Erythroblast (primary cell): ENCODE results near the gene RRBP1.

ENCODE experiments used
- GATA1 ChIP-seq: IDR thresholded peaks from 2 replicates; pipeline ENCODE4 v1.6.1; 2011; ENCODE audit warnings: low read depth, mild to moderate bottlenecking, control low read depth, low read length, moderate library complexity
- POLR2A ChIP-seq: IDR thresholded peaks from 2 replicates; pipeline ENCODE4 v1.6.1; 2011; ENCODE audit warnings: mild to moderate bottlenecking, low read length

GRCh38 chr20:17655865-17656479 is 26.1 kb downstream of the RRBP1 start:
- TF ChIP-seq POLR2A, result no peak
- TF ChIP-seq GATA1, result no peak
